ES-I3 (cell line): ENCODE data around the gene TBC1D22B.

Experiments used
- H3K36me3 ChIP-seq: 2 replicates; pipeline ENCODE4 v1.6.1; 2013; ENCODE audit warnings: mild to moderate bottlenecking, low read length, control low read depth, moderate library complexity; ENCODE audit not compliant: insufficient read depth
- H3K4me1 ChIP-seq: 2 replicates; pipeline ENCODE4 v1.6.1; 2013; ENCODE audit warnings: mild to moderate bottlenecking, control low read depth, low read length; ENCODE audit not compliant: insufficient read depth
- H3K9ac ChIP-seq: 2 replicates; pipeline ENCODE4 v1.6.1; 2013; ENCODE audit warnings: low read depth, mild to moderate bottlenecking, low read length, moderate library complexity
- H3K9me3 ChIP-seq: 2 replicates; pipeline ENCODE4 v1.6.1; 2013; ENCODE audit warnings: mild to moderate bottlenecking, low read length, moderate library complexity; ENCODE audit not compliant: control insufficient read depth, insufficient read depth

TBC1D22B gene

DNA sequence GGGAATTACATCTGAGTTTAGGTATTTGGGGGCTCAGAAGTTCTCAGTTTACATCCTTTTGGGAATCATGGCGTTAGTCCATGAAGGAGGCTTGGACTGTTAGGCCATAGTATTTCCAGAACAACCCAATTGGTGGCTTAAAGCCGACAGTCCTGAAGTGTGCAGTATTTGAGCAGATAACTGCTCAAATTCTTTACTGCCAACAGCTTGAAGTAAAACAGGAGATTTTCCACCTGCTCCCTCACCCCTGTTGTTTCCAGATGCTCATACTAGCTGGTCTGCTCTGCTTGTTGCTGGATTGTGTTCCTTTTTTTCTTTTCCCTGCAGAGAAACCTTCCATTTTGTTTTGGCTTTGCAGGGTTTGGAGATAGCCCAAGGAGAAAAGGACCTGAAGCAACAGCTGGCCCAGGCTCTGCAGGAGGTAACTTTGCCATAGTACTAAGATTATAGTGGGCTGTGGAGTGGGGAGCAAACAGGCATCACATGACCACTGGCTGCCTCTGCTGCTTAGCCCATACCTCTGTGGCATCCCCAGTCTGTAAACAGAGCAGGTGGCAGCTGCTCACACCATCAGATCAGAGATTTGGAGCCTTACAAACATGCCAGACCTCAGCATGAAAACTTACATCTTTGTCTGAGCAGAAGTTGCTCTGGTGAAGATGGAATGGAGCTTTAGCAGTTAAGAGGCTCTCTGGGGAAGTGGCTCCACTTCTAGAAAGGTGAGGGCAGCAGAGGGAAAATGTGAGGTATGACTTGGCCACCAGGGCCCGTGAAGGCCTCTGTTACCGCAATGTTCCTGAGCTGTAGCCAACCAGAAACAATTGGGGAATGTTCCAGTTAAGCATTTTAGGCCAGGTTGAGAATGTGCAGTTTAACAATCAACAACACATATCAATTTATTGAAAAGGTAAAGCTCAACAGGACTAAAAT, 113.8 kb downstream of the TBC1D22B start:
- H3K9me3 ChIP-seq: no peaks in the 10 kb centered on the region
- no peak overlapping the region for H3K9ac ChIP-seq
- H3K36me3 ChIP-seq: peaks cover 17% of the 10 kb centered on the region
- no peaks in the 10 kb centered on the region for H3K4me1 ChIP-seq

GRCh38 chr6:37372116-37372515, 114.5 kb downstream of the TBC1D22B start:
- Histone ChIP-seq H3K4me1 (no peaks in the 10 kb centered on the region), H3K36me3 (peaks cover 21% of the 10 kb centered on the region), H3K9me3 (no peaks in the 10 kb centered on the region), H3K9ac (no peak overlapping the region)

- Histone ChIP-seq H3K4me1 (no peaks in the 10 kb centered on the region), H3K9ac (no peak overlapping the region), H3K36me3 (peaks cover 16% of the 10 kb centered on the region), H3K9me3 (no peaks in the 10 kb centered on the region)
Observed at GRCh38 chr6:37373822-37374471, 116.4 kb downstream of the TBC1D22B start.

DNA sequence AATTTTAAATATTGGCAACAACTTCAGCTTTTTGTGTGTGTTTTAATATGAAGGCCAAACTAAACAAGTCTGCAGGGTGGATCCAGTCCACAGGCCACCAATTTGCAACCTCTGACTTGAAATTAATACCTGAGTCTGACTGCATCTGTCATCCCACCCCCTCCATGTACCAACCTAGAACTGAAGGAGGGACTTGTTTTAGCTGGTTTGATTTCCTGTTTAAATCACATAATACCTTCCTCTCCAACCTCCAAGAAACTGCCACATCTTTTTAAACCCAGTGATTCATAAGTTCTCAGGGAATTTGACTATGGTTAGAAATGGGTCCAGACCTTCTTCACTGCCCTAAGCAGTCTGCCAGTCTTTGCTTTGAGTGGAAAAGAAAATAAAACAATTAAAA, 117.8 kb downstream of the TBC1D22B start:
- Histone ChIP-seq H3K9me3 (no peaks in the 10 kb centered on the region), H3K4me1 (no peaks in the 10 kb centered on the region), H3K36me3 (peaks cover 10% of the 10 kb centered on the region), H3K9ac (no peak overlapping the region)

DNA sequence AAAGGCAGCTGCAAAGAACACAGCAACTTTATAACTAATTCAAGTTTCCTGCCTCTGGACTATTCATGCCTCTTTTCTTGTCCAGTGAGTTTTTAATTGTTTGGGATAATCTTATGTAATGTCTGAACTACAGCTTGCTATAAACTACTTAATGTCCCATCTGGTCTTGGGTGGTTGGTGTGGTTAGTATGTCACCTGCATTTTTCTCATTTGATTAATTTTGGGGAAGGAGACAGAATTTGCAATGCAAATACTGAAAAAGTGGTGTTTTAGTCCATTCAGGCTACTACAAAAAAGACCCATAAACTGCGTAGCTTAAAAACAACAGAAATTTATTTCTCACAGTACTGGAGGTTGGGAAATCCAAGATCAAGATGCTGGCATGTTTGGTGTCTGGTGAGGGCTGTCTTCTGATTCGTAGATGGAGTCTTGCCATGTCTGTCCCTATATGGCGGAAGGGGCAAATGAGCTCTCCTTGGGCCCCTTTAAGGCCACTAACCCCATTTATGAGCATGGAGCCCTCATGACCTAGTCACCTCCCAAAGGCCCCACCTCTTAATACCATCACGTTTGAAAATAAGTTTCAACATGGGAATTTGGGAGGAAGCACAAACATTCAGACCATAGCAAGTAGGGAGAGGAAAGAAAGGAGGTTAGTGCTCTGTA, 118.6 kb downstream of the TBC1D22B start:
- H3K36me3 ChIP-seq: peaks cover 10% of the 10 kb centered on the region
- no peaks in the 10 kb centered on the region for H3K9me3 ChIP-seq
- H3K4me1 ChIP-seq: no peaks in the 10 kb centered on the region
- no peak overlapping the region for H3K9ac ChIP-seq

DNA sequence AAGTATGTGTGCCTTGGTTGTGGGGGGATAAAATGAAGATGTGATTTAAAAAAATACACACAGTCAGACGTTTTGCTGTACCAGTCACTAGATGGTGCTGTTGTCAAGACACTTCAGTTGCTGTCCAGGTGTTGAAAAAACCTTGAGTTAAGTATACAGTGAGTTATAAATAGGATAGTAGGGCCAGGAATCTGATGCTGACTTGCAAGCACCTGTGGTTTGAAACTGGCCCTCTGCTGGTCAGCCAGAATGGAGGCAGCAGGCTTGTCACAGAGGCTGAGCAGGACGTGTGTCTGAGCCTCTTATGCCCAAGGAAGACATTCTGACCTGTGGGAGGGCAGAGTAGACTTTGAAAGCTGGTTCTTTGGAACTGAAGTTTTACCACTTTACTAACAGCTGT, 124.0 kb downstream of the TBC1D22B start:
- no peaks in the 10 kb centered on the region for H3K9me3 ChIP-seq
- no peak overlapping the region for H3K9ac ChIP-seq
- no peaks in the 10 kb centered on the region for H3K4me1 ChIP-seq
- peaks cover 10% of the 10 kb centered on the region for H3K36me3 ChIP-seq
